ENCODE results near the gene DGAT2.

The DGAT2 gene

DNA sequence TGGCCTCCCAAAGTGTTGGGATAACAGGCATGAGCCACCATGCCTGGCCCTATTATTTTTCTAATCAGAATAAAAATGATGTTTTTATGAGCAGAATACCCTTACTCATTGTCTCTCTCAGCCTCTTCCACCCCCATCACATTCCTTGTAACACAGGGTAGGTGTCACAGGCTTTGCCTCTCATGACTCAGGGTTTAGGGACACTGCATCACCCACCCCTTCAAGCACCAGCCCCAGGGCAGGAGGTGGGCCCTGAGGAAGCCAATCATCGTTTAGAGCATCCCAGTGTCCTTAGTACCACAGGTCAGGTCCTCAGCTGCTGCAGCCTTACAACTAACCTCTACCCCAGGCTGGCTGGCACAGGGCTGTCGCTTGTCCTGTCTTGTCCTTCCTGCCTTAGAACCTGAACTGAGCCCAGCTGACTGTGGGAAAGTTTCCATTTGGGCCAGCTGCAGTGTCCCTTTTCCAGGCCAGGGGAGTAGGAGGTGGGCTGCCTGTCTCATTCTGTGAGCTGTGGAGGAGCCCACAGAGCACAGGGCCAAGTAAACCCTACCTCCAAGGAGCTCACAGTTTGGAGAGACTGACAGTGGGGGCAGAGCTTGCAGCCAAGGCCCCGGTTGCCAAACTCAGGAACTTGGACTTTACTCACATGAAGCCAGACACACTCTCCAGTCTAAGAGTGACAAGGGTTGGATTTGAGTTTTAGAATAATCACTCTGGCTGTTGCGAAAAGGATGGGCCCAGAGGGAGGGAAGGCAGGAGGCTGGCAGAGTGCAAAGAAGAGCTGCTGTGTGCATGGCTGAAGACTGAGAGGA, 26.9 kb downstream of the DGAT2 start:
- no peak for DNase-seq (ENCODE audit: low read depth)
- H3K4me3 ChIP-seq (ENCODE audit: low read depth, low read length) = no peak overlapping the region
- TF ChIP-seq MYC (IDR thresholded peaks at IDR 0.05; ENCODE audit: low read depth, low read length) (no peak), POLR2A (IDR thresholded peaks at IDR 0.05; ENCODE audit: extremely low read depth, insufficient read length) (no peak), MAX (IDR thresholded peaks at IDR 0.05; ENCODE audit: low read depth, low read length) (no peak)
- TF ChIP-seq, protein P1, sequence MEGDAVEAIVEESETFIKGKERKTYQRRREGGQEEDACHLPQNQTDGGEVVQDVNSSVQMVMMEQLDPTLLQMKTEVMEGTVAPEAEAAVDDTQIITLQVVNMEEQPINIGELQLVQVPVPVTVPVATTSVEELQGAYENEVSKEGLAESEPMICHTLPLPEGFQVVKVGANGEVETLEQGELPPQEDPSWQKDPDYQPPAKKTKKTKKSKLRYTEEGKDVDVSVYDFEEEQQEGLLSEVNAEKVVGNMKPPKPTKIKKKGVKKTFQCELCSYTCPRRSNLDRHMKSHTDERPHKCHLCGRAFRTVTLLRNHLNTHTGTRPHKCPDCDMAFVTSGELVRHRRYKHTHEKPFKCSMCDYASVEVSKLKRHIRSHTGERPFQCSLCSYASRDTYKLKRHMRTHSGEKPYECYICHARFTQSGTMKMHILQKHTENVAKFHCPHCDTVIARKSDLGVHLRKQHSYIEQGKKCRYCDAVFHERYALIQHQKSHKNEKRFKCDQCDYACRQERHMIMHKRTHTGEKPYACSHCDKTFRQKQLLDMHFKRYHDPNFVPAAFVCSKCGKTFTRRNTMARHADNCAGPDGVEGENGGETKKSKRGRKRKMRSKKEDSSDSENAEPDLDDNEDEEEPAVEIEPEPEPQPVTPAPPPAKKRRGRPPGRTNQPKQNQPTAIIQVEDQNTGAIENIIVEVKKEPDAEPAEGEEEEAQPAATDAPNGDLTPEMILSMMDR (IDR thresholded peaks at IDR 0.05; ENCODE audit: low read depth, low read length) = no peak

- no peak for TF ChIP-seq MYC (IDR thresholded peaks at IDR 0.05; ENCODE audit: low read depth, low read length)
- TF ChIP-seq MAX (IDR thresholded peaks at IDR 0.05; ENCODE audit: low read depth, low read length) = no peak
- no peak for TF ChIP-seq POLR2A (IDR thresholded peaks at IDR 0.05; ENCODE audit: extremely low read depth, insufficient read length)
- TF ChIP-seq, protein P1 (IDR thresholded peaks at IDR 0.05; ENCODE audit: low read depth, low read length) = no peak
- DNase-seq (ENCODE audit: low read depth) = no peak
- H3K4me3 ChIP-seq (ENCODE audit: low read depth, low read length) = no peak overlapping the region
These were observed 27.5 kb downstream of the DGAT2 start for GRCh38 chr11:75796091-75796435.

DNA sequence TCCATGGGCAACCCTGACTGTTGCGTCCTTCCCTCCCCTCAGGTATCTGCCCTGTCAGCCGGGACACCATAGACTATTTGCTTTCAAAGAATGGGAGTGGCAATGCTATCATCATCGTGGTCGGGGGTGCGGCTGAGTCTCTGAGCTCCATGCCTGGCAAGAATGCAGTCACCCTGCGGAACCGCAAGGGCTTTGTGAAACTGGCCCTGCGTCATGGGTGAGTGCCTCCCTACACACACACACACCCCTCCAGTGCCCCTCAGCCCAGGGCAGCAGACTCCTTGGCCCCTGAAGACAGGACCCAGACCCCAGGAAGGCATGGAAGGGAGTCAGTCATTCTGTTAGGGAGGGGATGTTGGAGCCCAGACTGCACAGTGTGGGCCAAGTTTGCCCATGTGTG, 28.5 kb downstream of the DGAT2 start:
- no peak overlapping the region for H3K4me3 ChIP-seq (ENCODE audit: low read depth, low read length)
- no peak for DNase-seq (ENCODE audit: low read depth)
- TF ChIP-seq MAX (IDR thresholded peaks at IDR 0.05; ENCODE audit: low read depth, low read length) (no peak), MYC (IDR thresholded peaks at IDR 0.05; ENCODE audit: low read depth, low read length) (no peak), POLR2A (IDR thresholded peaks at IDR 0.05; ENCODE audit: extremely low read depth, insufficient read length) (no peak)
- TF ChIP-seq, protein P1 (IDR thresholded peaks at IDR 0.05; ENCODE audit: low read depth, low read length) = no peak

DNA sequence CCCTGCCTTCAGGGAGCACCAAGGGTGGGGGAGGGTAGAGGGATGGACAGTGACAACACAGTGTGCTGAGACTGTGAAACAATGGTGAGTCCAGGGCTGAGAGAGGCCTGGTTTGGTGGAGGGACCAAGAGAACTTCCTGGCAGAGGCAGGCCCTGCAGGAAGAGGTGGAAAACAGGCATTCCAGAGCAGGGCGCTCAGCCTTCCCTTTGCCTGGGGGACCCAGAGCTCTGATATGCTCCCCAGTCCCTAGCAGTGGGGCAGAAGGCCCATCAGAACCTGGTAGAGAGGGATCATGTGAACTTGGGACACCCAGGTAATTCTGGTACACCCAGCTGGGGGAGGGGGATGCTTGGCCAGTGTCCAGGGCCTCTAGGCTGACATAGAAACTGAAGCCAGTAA, 29.2 kb downstream of the DGAT2 start:
- DNase-seq (ENCODE audit: low read depth) = no peak
- no peak for TF ChIP-seq MAX (IDR thresholded peaks at IDR 0.05; ENCODE audit: low read depth, low read length)
- TF ChIP-seq MYC (IDR thresholded peaks at IDR 0.05; ENCODE audit: low read depth, low read length) = no peak
- TF ChIP-seq, protein P1 (IDR thresholded peaks at IDR 0.05; ENCODE audit: low read depth, low read length) = no peak
- no peak for TF ChIP-seq POLR2A (IDR thresholded peaks at IDR 0.05; ENCODE audit: extremely low read depth, insufficient read length)
- no peak overlapping the region for H3K4me3 ChIP-seq (ENCODE audit: low read depth, low read length)

- TF ChIP-seq MYC (IDR thresholded peaks at IDR 0.05; ENCODE audit: low read depth, low read length) = no peak
- no peak overlapping the region for H3K4me3 ChIP-seq (ENCODE audit: low read depth, low read length)
- DNase-seq (ENCODE audit: low read depth) = no peak
These were observed 31.6 kb downstream of the DGAT2 start for GRCh38 chr11:75800136-75800675.

GRCh38 chr11:75800728-75801361, 32.3 kb downstream of the DGAT2 start:
- H3K4me3 ChIP-seq (ENCODE audit: low read depth, low read length) = no peak overlapping the region
- TF ChIP-seq, protein P1 (IDR thresholded peaks at IDR 0.05; ENCODE audit: low read depth, low read length) = no peak
- TF ChIP-seq MAX (IDR thresholded peaks at IDR 0.05; ENCODE audit: low read depth, low read length) (no peak), MYC (IDR thresholded peaks at IDR 0.05; ENCODE audit: low read depth, low read length) (no peak), POLR2A (IDR thresholded peaks at IDR 0.05; ENCODE audit: extremely low read depth, insufficient read length) (no peak)
- no peak for DNase-seq (ENCODE audit: low read depth)
